ENCODE results near the gene IL17F. TPM values are rescaled to one million over a fixed set of nuclear protein-coding genes. Genes with fewer than 3 reads are reported as not detected.

Gene IL17F
- total RNA-seq (2022), result not detected in 2 replicates
- not detected for Bru-seq, nascent RNA
- BruChase-seq, experiment 1, labeled RNA remaining after a 6-hour chase, result percentile 8 among the genes with signal in this experiment
- not detected for BruChase-seq, experiment 2, labeled RNA remaining after a 2-hour chase
- long read RNA-seq, result 0 reads

- DNase-seq, result no peak
- Mint-ChIP-seq H3K4me3 (ENCODE audit: low read depth, unreplicated experiment) (no peak within 1 kb of the TSS), H3K27me3 (ENCODE audit: unreplicated experiment) (peaks cover 5% of the 10 kb centered on the region), H3K36me3 (ENCODE audit: insufficient read depth, unreplicated experiment) (no peaks in the 10 kb centered on the region), H3K9me3 (ENCODE audit: low read depth, unreplicated experiment) (no peaks in the 10 kb centered on the region), H3K4me1 (ENCODE audit: low read depth, unreplicated experiment) (peaks cover 10% of the 10 kb centered on the region), H3K27ac (ENCODE audit: unreplicated experiment) (no peak within 1 kb of the TSS)
- CTCF ChIA-PET, result no interaction called here
- intact Hi-C loops (cut with micrococcal nuclease; ENCODE audit: unreplicated experiment), result no loop called here
- TF ChIP-seq CTCF (IDR thresholded peaks at IDR 0.05; ENCODE audit: unreplicated experiment), result no peak
- no TSS peak for BruUV-seq (replicated peaks)
These were observed at the start of gene IL17F for GRCh38 chr6:52244400-52244799. Gene IL17F, minus strand, starts transcription at chr6:52244500. Its CDS starts 71 bp downstream, at chr6:52244429.

GRCh38 chr6:52293067-52293466 is 48.8 kb upstream of the IL17F start:
- peaks cover 38% of the 10 kb centered on the region for H3K4me1 Mint-ChIP-seq (ENCODE audit: low read depth, unreplicated experiment)
- intact Hi-C loops (cut with micrococcal nuclease; ENCODE audit: unreplicated experiment), result no loop called here
- no peaks in the 10 kb centered on the region for H3K36me3 Mint-ChIP-seq (ENCODE audit: insufficient read depth, unreplicated experiment)
- TF ChIP-seq CTCF (IDR thresholded peaks at IDR 0.05; ENCODE audit: unreplicated experiment), result no peak
- peak; percentile 23 for DNase-seq
- H3K27me3 Mint-ChIP-seq (ENCODE audit: unreplicated experiment), result no peaks in the 10 kb centered on the region
- CTCF ChIA-PET, result interaction anchor here (1.0 to 1.7 kb wide), 3 partner anchors 59 to 107 kb away, joined by 3 to 4 read pairs (median 3); no protein-coding TSS in a partner anchor
- H3K27ac Mint-ChIP-seq (ENCODE audit: unreplicated experiment), result peak overlapping the region; percentile 40
- H3K4me3 Mint-ChIP-seq (ENCODE audit: low read depth, unreplicated experiment), result no peak overlapping the region
- H3K9me3 Mint-ChIP-seq (ENCODE audit: low read depth, unreplicated experiment), result no peaks in the 10 kb centered on the region
- no TSS peak for BruUV-seq (replicated peaks)

DNA sequence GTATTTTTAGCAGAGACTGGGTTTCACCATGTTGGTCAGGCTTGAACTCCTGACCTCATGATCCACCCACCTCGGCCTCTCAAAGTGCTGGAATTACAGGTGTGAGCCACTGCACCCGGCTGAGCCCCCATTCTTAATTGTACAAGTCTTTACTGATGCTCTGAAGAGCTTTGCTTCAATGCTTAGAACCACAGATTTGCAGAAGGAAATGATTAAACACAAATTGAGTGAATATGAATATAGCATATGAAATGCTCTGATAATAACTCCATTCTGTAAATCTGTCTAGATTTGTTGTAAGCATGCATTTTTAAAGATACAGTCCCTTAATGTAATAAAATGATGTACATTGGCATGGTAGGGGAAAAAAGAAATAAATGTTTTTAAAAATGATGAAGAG is 44.5 kb upstream of the IL17F start:
- H3K4me3 Mint-ChIP-seq (ENCODE audit: low read depth, unreplicated experiment), result no peak overlapping the region
- H3K4me1 Mint-ChIP-seq (ENCODE audit: low read depth, unreplicated experiment), result peaks cover 38% of the 10 kb centered on the region
- intact Hi-C loops (cut with micrococcal nuclease; ENCODE audit: unreplicated experiment), result loop anchor here (5.0 kb wide), 1 partner anchor 373 kb away; no protein-coding TSS in a partner anchor
- CTCF ChIA-PET, result interaction anchor here (0.7 kb wide), 1 partner anchor 78 kb away, joined by 4 read pairs; no protein-coding TSS in a partner anchor
- no TSS peak for BruUV-seq (replicated peaks)
- H3K9me3 Mint-ChIP-seq (ENCODE audit: low read depth, unreplicated experiment), result no peaks in the 10 kb centered on the region
- TF ChIP-seq CTCF (IDR thresholded peaks at IDR 0.05; ENCODE audit: unreplicated experiment), result no peak
- DNase-seq, result no peak
- no peaks in the 10 kb centered on the region for H3K36me3 Mint-ChIP-seq (ENCODE audit: insufficient read depth, unreplicated experiment)
- H3K27me3 Mint-ChIP-seq (ENCODE audit: unreplicated experiment), result no peaks in the 10 kb centered on the region
- H3K27ac Mint-ChIP-seq (ENCODE audit: unreplicated experiment), result no peak overlapping the region

- H3K4me1 Mint-ChIP-seq (ENCODE audit: low read depth, unreplicated experiment), result peaks cover 36% of the 10 kb centered on the region
These were observed 43.9 kb upstream of the IL17F start for GRCh38 chr6:52288216-52288615.

More at GRCh38 chr6:52288216-52288615, 43.9 kb upstream of the IL17F start:
- BruUV-seq (replicated peaks), result no TSS peak
- intact Hi-C loops (cut with micrococcal nuclease; ENCODE audit: unreplicated experiment), result loop anchor here (5.0 kb wide), 1 partner anchor 374 kb away; no protein-coding TSS in a partner anchor
- Mint-ChIP-seq H3K4me3 (ENCODE audit: low read depth, unreplicated experiment) (no peak overlapping the region), H3K27ac (ENCODE audit: unreplicated experiment) (no peak overlapping the region), H3K9me3 (ENCODE audit: low read depth, unreplicated experiment) (no peaks in the 10 kb centered on the region), H3K36me3 (ENCODE audit: insufficient read depth, unreplicated experiment) (peaks cover 4% of the 10 kb centered on the region), H3K27me3 (ENCODE audit: unreplicated experiment) (no peaks in the 10 kb centered on the region)
- DNase-seq, result no peak
- CTCF ChIA-PET, result interaction anchor here (1.2 kb wide), 1 partner anchor 197 kb away, joined by 3 read pairs; no protein-coding TSS in a partner anchor
- TF ChIP-seq CTCF (IDR thresholded peaks at IDR 0.05; ENCODE audit: unreplicated experiment), result no peak
